Endodermal cell (in vitro differentiated cells): ENCODE measurements around the gene DNAH9. TPM values are rescaled to one million over a fixed set of nuclear protein-coding genes. Genes with fewer than 3 reads are reported as not detected.

Experiments used
- DNase-seq: peaks from one replicate; pipeline ENCODE4 v3.0.0-alpha.2; 2017
- H3K27ac ChIP-seq: 2 replicates; pipeline ENCODE4 v1.5.1; 2013; ENCODE audit warnings: mild to moderate bottlenecking, low read depth, low read length, moderate library complexity
- H3K27me3 ChIP-seq: 2 replicates; pipeline ENCODE4 v1.6.1; 2013; ENCODE audit warnings: mild to moderate bottlenecking, low read length, moderate library complexity; ENCODE audit not compliant: insufficient read depth, control insufficient read depth, poor library complexity, severe bottlenecking
- H3K36me3 ChIP-seq: 2 replicates; pipeline ENCODE4 v1.7.0; 2013; ENCODE audit warnings: mild to moderate bottlenecking, low read length, moderate library complexity; ENCODE audit not compliant: control insufficient read depth, insufficient read depth
- H3K4me1 ChIP-seq: one replicate; pipeline ENCODE4 v1.7.0; 2013; ENCODE audit warnings: low read length; ENCODE audit not compliant: control insufficient read depth, insufficient read depth
- H3K4me3 ChIP-seq: 2 replicates; pipeline ENCODE4 v1.5.1; 2013; ENCODE audit warnings: mild to moderate bottlenecking, low read length, moderate library complexity
- H3K9ac ChIP-seq: 2 replicates; pipeline ENCODE4 v1.6.1; 2013; ENCODE audit warnings: mild to moderate bottlenecking, low read length, moderate library complexity; ENCODE audit not compliant: poor library complexity, severe bottlenecking; ENCODE audit errors: extremely low read depth
- H3K9me3 ChIP-seq: 2 replicates; pipeline ENCODE4 v1.6.1; 2013; ENCODE audit warnings: mild to moderate bottlenecking, low read length, moderate library complexity; ENCODE audit not compliant: control insufficient read depth
- H3K27ac Mint-ChIP-seq: 2 replicates; pipeline ENCODE4 v1.8.0; 2020; ENCODE audit warnings: mixed read lengths
- H3K27me3 Mint-ChIP-seq: 2 replicates; pipeline ENCODE4 v1.8.0; 2021; ENCODE audit warnings: mild to moderate bottlenecking, mixed read lengths; ENCODE audit not compliant: insufficient read depth
- H3K36me3 Mint-ChIP-seq: 2 replicates; pipeline ENCODE4 v1.8.0; 2020; ENCODE audit warnings: low read depth, mixed read lengths
- H3K4me1 Mint-ChIP-seq: 2 replicates; pipeline ENCODE4 v1.8.0; 2020; ENCODE audit warnings: mixed read lengths
- H3K4me3 Mint-ChIP-seq: 2 replicates; pipeline ENCODE4 v1.8.0; 2020; ENCODE audit warnings: mild to moderate bottlenecking, moderate library complexity, mixed read lengths
- H3K9me3 Mint-ChIP-seq: 2 replicates; pipeline ENCODE4 v1.8.0; 2020; ENCODE audit warnings: mild to moderate bottlenecking, mixed read lengths
- CTCF ChIP-seq: fragments of 200-600 bp; sonication (generic); conservative IDR thresholded peaks from 2 replicates; pipeline ENCODE4 v1.5.0; 2021; ENCODE audit warnings: antibody characterized with exemption, mild to moderate bottlenecking
- WGBS, 2 experiments: methylation state at CpG; one replicate each; pipeline versions ENCODE4 v1.1.5 to v1.1.7; 2013; ENCODE audit warnings: missing lambda C conversion rate in 2 of 2, mixed read lengths in 1 of 2; ENCODE audit not compliant: insufficient coverage in 1 of 2, insufficient read length in 1 of 2; 5-methylcytosine and 5-hydroxymethylcytosine counted together
- total RNA-seq, 2 donors: library from RNA; stranded (reverse); fragmentation: NEBNext Ultra II Directional in 1 of 2; extraction: Animal tissue kit (Norgen Biotek cat#: 25700) in 1 of 2; gene quantifications; 2 replicates in 1 of 2; 3 replicates in 1 of 2; pipeline ENCODE4 v1.2.1, GENCODE V29; 2021

The DNAH9 gene
- total RNA-seq, 2 donors from 2014 or later = 0.64 to 1.2 TPM

GRCh38 chr17:11900041-11900476, 301.8 kb downstream of the DNAH9 start:
- no peak overlapping the region for H3K27ac Mint-ChIP-seq
- DNase-seq = peak; percentile 52

DNA sequence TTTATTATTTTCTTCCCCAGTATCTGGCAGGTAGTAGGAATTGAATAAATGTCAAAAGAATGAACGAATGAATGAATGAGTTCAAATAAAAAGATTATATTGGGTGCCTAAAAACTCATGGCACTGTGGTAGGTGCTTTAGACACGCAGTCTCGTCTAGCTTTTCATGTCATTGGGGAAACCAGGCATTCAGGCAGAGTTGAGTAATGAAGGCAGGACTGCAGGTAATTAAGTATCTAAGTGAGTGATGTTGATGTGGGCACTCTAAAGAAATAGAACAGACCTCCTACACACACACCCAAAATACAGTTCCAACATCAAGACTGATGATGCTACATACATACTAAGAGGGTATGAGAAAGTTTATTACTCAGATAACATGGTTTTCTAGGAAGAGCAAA, 302.4 kb downstream of the DNAH9 start:
- Histone ChIP-seq H3K27ac (no peak overlapping the region), H3K9ac (no peak overlapping the region), H3K4me1 (no peaks in the 10 kb centered on the region), H3K4me3 (no peak overlapping the region), H3K36me3 (no peaks in the 10 kb centered on the region), H3K9me3 (no peaks in the 10 kb centered on the region), H3K27me3 (no peaks in the 10 kb centered on the region)
- no peak overlapping the region for H3K4me3 Mint-ChIP-seq
- H3K4me1 Mint-ChIP-seq = peaks cover 5% of the 10 kb centered on the region
- 97 to 100% methylated on average over 1 to 3 of the region's 3 CpGs for WGBS, 2 experiments
- no peaks in the 10 kb centered on the region for H3K27me3 Mint-ChIP-seq
- no peak overlapping the region for H3K27ac Mint-ChIP-seq
- no peaks in the 10 kb centered on the region for H3K36me3 Mint-ChIP-seq
- no peaks in the 10 kb centered on the region for H3K9me3 Mint-ChIP-seq
- TF ChIP-seq CTCF = no peak
- peak; percentile 10 for DNase-seq

More at GRCh38 chr17:11900041-11900476, 301.8 kb downstream of the DNAH9 start:
- Histone ChIP-seq H3K27me3 (no peaks in the 10 kb centered on the region), H3K9ac (no peak overlapping the region), H3K27ac (no peak overlapping the region), H3K36me3 (no peaks in the 10 kb centered on the region), H3K4me3 (no peak overlapping the region), H3K9me3 (no peaks in the 10 kb centered on the region), H3K4me1 (no peaks in the 10 kb centered on the region)
- no peaks in the 10 kb centered on the region for H3K9me3 Mint-ChIP-seq
- H3K4me3 Mint-ChIP-seq = no peak overlapping the region
- no peaks in the 10 kb centered on the region for H3K36me3 Mint-ChIP-seq
- TF ChIP-seq CTCF = no peak
- peaks cover 5% of the 10 kb centered on the region for H3K4me1 Mint-ChIP-seq
- 89 to 100% methylated on average over 2 to 6 of the region's 6 CpGs for WGBS, 2 experiments
- H3K27me3 Mint-ChIP-seq = no peaks in the 10 kb centered on the region

GRCh38 chr17:11901931-11902330, 303.7 kb downstream of the DNAH9 start:
- peaks cover 2% of the 10 kb centered on the region for H3K9me3 Mint-ChIP-seq
- no peak overlapping the region for H3K27ac Mint-ChIP-seq
- Histone ChIP-seq H3K27ac (no peak overlapping the region), H3K9ac (no peak overlapping the region), H3K27me3 (no peaks in the 10 kb centered on the region), H3K36me3 (no peaks in the 10 kb centered on the region), H3K4me1 (no peaks in the 10 kb centered on the region), H3K9me3 (no peaks in the 10 kb centered on the region), H3K4me3 (no peak overlapping the region)
- no peaks in the 10 kb centered on the region for H3K27me3 Mint-ChIP-seq
- H3K36me3 Mint-ChIP-seq = no peaks in the 10 kb centered on the region
- TF ChIP-seq CTCF = no peak
- H3K4me3 Mint-ChIP-seq = no peak overlapping the region
- H3K4me1 Mint-ChIP-seq = peaks cover 5% of the 10 kb centered on the region
- DNase-seq = peak; percentile 10
- WGBS, 2 experiments = 94% methylated on average over 2 of the region's 2 CpGs
